D721Med (cell line): Measurements from ENCODE around the gene THSD8.

ENCODE experiments used
- DNase-seq: peaks from one replicate; pipeline ENCODE4 v3.0.0; 2011; ENCODE audit warnings: low spot score; ENCODE audit not compliant: insufficient read length
- FAIRE-seq: peaks from 2 replicates; lab custom pipeline; 2011; peaks lifted over from hg19 to GRCh38; lab: Jason Lieb, UNC
- TF ChIP-seq, protein P1 (sequence below): IDR thresholded peaks from 2 replicates; pipeline ENCODE4 v1.5.1; 2012; ENCODE audit warnings: mild to moderate bottlenecking, control low read depth; ENCODE audit not compliant: insufficient read depth; ENCODE audit errors: missing control alignments

THSD8 gene

DNA sequence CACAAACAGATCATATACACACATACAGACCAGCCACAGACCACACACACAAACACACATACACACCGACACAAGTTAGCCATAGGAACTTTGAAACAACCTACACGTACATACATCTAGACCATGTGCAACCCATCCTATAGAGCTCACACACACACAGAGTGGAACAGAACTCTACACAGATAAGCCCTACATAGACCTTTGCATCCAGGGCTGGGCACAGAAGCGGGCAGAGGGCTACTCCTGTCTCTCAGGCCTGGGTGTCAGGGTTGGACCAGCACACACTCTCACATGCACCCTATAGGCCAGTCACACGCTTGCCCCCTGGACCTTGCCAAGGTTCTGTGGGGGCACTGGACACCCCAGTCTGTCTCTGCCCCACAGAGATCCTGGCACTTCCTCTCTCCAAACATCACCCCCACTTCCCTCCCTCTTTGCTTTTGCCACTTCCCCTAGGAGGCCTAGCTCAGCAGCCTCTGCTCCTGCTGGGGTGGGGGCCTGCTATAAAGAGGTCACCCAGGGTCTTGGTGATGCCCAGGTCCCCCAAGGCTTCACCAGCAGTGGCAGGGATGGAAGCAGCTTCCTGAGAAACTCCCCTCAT is 16.3 kb upstream of the THSD8 start:
- DNase-seq (no peak), FAIRE-seq (no peak)
- TF ChIP-seq, protein P1, sequence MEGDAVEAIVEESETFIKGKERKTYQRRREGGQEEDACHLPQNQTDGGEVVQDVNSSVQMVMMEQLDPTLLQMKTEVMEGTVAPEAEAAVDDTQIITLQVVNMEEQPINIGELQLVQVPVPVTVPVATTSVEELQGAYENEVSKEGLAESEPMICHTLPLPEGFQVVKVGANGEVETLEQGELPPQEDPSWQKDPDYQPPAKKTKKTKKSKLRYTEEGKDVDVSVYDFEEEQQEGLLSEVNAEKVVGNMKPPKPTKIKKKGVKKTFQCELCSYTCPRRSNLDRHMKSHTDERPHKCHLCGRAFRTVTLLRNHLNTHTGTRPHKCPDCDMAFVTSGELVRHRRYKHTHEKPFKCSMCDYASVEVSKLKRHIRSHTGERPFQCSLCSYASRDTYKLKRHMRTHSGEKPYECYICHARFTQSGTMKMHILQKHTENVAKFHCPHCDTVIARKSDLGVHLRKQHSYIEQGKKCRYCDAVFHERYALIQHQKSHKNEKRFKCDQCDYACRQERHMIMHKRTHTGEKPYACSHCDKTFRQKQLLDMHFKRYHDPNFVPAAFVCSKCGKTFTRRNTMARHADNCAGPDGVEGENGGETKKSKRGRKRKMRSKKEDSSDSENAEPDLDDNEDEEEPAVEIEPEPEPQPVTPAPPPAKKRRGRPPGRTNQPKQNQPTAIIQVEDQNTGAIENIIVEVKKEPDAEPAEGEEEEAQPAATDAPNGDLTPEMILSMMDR, result no peak

DNA sequence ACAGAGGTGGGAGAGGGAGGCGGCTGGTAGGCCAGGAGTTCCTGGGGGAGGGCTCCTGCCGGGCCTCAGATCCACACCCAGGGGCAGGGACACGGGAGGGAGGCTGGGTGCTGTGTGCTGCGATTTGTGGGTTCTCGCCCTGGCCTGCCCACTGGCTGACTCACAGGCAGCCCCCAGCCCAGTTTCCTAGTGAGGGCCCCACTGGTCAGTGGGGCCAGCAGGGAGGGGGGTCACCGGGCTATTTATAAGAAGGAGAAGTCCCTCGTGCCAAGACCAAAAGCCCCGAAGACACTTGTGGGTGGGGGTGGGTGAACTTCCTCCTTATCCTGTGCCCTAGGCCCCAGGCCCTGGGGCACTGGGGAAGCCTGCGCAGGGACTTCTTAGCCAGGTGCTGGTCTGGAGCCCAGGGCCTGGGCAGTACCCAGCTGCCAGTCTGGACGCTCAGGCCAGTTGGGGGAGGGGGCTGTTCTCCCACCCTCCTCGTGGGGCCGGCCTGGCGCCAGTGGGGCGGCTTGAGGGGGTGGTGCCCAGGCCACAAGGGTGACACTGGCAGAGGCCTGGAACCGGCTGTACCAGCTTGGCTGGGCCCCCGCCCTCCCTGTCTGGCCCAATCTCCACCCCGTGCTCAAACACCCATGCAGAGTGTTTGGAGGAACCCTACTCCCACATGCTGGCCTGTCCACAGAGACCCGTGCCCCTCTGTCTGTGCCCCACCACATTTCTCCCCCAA is 15.6 kb upstream of the THSD8 start:
- no peak for FAIRE-seq
- TF ChIP-seq, protein P1, result no peak
- DNase-seq, result no peak

DNA sequence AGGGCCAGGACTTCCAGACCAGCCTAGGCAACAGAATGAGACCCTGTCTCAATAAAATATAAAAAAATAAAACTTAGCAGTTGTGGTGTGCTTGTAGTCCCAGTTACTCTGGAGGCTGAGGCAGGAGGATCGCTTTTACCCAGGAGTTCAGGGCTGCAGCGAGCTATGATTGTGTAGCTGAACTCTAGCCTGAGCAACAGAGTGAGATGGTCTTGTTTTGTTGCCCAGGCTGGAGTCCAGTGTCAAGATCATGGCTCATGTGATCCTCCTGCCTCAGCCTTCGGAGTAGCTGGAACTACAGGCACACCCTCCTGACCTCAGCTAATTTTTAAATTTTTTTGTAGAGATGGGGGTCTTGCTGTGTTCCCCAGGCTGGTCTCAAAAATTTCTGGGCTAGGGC is 14.9 kb upstream of the THSD8 start:
- DNase-seq, result no peak
- no peak for FAIRE-seq
- TF ChIP-seq, protein P1, result no peak

DNA sequence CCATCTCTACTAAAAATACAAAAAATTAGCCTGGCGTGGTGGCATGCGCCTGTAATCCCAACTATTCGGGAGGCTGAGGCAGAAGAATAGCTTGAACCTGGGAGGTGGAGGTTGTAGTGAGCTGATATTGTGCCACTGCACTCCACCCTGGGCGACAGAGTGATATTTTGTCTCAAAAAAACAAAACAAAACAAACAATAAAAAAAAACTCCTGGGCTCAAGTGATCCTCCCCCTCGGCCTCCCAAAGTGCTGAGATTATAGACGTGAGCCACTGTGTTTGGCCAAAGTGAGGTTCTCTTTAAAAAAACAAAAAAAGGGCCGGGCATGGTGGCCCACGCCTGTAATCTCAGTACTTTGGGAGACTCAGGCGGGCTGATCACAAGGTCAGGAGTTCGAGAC is 14.4 kb upstream of the THSD8 start:
- TF ChIP-seq, protein P1, result no peak
- FAIRE-seq (no peak), DNase-seq (no peak)

DNA sequence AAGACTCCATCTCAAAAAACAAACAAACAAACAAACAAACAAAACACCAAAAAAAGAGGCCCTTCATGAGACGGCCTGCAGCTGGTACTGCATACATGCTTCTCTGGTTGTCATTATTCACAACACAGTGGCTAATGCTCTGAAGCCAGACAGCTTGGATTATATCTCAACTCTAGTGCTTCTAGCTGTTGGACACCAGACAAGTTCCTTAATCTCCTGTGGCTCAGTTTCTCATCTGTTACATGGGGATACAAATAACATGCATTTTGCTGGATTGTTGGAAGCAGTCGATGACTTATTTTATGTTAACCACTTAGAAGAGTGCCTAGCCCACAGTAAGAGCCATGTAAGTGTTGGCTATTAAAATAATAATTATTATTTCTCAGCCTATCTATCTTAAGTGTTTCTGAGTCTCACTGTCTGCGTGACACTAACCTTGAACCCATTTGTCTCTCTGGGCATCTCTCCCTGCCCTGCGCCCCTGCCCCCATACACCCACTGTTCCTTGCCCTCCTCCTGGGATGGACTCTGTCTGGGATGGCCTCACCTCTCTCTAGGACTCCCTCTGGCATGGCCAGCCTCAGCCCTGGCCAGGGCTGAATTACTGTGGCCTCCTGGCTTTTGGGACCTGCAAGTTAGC is 13.7 kb upstream of the THSD8 start:
- TF ChIP-seq, protein P1, result no peak
- FAIRE-seq (no peak), DNase-seq (no peak)

DNA sequence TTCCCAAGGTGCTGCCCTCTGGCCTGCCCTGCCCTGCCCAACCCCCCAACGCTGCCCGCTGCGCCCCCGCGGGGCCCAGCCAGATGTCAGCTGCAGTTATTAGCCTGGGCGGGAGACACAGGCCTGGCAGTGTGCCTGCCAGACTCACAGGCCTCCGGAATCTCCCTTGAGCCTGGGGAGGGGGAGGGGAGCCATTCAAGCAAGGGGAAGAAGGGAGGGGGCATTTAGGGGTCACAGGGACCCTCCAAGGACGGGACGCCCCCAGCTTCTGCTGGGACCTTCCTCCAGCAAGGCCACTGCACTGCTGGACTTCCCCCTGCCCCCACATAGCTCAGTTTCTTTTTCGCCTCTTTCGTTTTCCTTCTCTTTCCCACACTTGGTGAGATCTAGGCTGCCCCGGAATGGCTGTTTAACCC is 13.2 kb upstream of the THSD8 start:
- no peak for DNase-seq
- TF ChIP-seq, protein P1, result no peak
- no peak for FAIRE-seq
